GM12878 (cell line): ENCODE measurements around the gene LYPD8. TPM values are rescaled to one million over a fixed set of nuclear protein-coding genes. Genes with fewer than 3 reads are reported as not detected.

Experiments used
- ATAC-seq: fragments of 200-7000 bp; cut with Tn5 transposase; 3 replicates; pipeline ENCODE4 v1.9.1; 2020; ENCODE audit warnings: mild to moderate bottlenecking, moderate library complexity
- BruUV-seq: library from RNA; stranded (reverse); fragments of 400-500 nt; replicated peaks from 2 replicates; lab custom pipeline; 2021; lab: Mats Ljungman, UMichigan
- CTCF ChIA-PET: fragments of 300-600 bp; sonication (Branson Sonifier 250); formaldehyde crosslinking; extraction: SDS; loops from one replicate; lab custom pipeline; 2021; ENCODE audit warnings: inconsistent platforms; lab: Yijun Ruan, JAX
- POLR2A ChIA-PET: fragments of 350-600 bp; formaldehyde crosslinking; extraction: SDS; loops from one replicate; lab custom pipeline; 2021; ENCODE audit warnings: inconsistent platforms; lab: Charles Lee
- RAD21 ChIA-PET: fragments of 300-600 bp; sonication (Branson Sonifier 250); formaldehyde crosslinking; loops from one replicate; lab custom pipeline; 2023; ENCODE audit warnings: antibody characterized with exemption; ENCODE audit not compliant: unreplicated experiment; lab: Charles Lee
- SMC1A ChIA-PET: fragments of 300-600 bp; sonication (Branson Sonifier 250); formaldehyde crosslinking; loops from one replicate; lab custom pipeline; 2023; ENCODE audit not compliant: unreplicated experiment, uncharacterized antibody; lab: Charles Lee
- DNase-seq: peaks from one replicate; pipeline ENCODE4 v3.0.0-alpha.2; 2011; ENCODE audit warnings: low read depth, low spot score
- FAIRE-seq: peaks from 3 replicates; lab custom pipeline; 2011; peaks lifted over from hg19 to GRCh38; lab: Jason Lieb, UNC
- H2AFZ ChIP-seq: 2 replicates; pipeline ENCODE4 v1.6.0; 2011; ENCODE audit warnings: low read depth, low read length, control low read depth; ENCODE audit not compliant: control insufficient read depth
- H3K27ac ChIP-seq: 2 replicates; pipeline ENCODE4 v1.5.1; 2011; ENCODE audit warnings: control low read depth; ENCODE audit not compliant: control insufficient read depth, insufficient read depth
- H3K27me3 ChIP-seq, 2 experiments: replicated peaks in 1 of 2; 2 replicates each; pipeline versions ENCODE4 v1.6.0 to v1.6.1; 2011; ENCODE audit warnings: low read length in 1 of 2; ENCODE audit not compliant: control insufficient read depth in 2 of 2, insufficient read depth in 2 of 2
- H3K36me3 ChIP-seq, 2 experiments: 2 replicates each; pipeline ENCODE4 v1.5.1; 2011; ENCODE audit warnings: low read length in 1 of 2; ENCODE audit not compliant: control insufficient read depth in 2 of 2, insufficient read depth in 2 of 2
- H3K4me1 ChIP-seq: 2 replicates; pipeline ENCODE4 v1.6.1; 2011; ENCODE audit warnings: mild to moderate bottlenecking, low read length, moderate library complexity, mixed read lengths; ENCODE audit not compliant: control insufficient read depth, insufficient read depth
- H3K4me2 ChIP-seq: 2 replicates; pipeline ENCODE4 v1.6.0; 2011; ENCODE audit warnings: control low read depth; ENCODE audit not compliant: control insufficient read depth, insufficient read depth
- H3K4me3 ChIP-seq: fragments of 200-600 bp; sonication (generic); 2 replicates; pipeline ENCODE4 v1.5.1; 2016
- H3K79me2 ChIP-seq: 2 replicates; pipeline ENCODE4 v1.6.0; 2011; ENCODE audit warnings: low read length; ENCODE audit not compliant: control insufficient read depth, insufficient read depth
- H3K9ac ChIP-seq: 2 replicates; pipeline ENCODE4 v1.8.0; 2011; ENCODE audit warnings: low read length, control low read depth, mixed read lengths; ENCODE audit not compliant: control insufficient read depth, insufficient read depth
- H3K9me3 ChIP-seq: replicated peaks from 3 replicates; pipeline ENCODE4 v1.5.1; 2011; ENCODE audit warnings: mild to moderate bottlenecking, low read length; ENCODE audit not compliant: control insufficient read depth, insufficient read depth
- H4K20me1 ChIP-seq: 2 replicates; pipeline ENCODE4 v1.6.0; 2011; ENCODE audit not compliant: control insufficient read depth, insufficient read depth
- EGR1 ChIP-seq, 2 experiments: IDR thresholded peaks; 1 replicate in 1 of 2; 2 replicates in 1 of 2; pipeline ENCODE4 v1.6.1; 2011 to 2012; ENCODE audit warnings: low read depth in 2 of 2, low read length in 2 of 2, borderline replicate concordance in 1 of 2, mild to moderate bottlenecking in 1 of 2, moderate library complexity in 1 of 2
- FOXK2 ChIP-seq: fragments of 450-650 bp; IDR thresholded peaks from 2 replicates; pipeline ENCODE4 v1.6.1; 2017; ENCODE audit warnings: mild to moderate bottlenecking, moderate library complexity
- IKZF1 ChIP-seq: fragments of 450-650 bp; conservative IDR thresholded peaks from 2 replicates; pipeline ENCODE4 v1.6.1; 2017; ENCODE audit warnings: antibody characterized with exemption, mild to moderate bottlenecking
- IRF4 ChIP-seq: IDR thresholded peaks from 2 replicates; pipeline ENCODE4 v1.6.1; 2011; ENCODE audit warnings: low read depth, low read length
- JUND ChIP-seq: IDR thresholded peaks from 2 replicates; pipeline ENCODE4 v1.6.1; 2012; ENCODE audit warnings: low read depth, mild to moderate bottlenecking, low read length, improper control_type of control experiment, moderate library complexity
- MEF2B ChIP-seq: fragments of 450-650 bp; IDR thresholded peaks from 2 replicates; pipeline ENCODE4 v1.6.1; 2018; ENCODE audit warnings: mild to moderate bottlenecking, moderate library complexity; ENCODE audit not compliant: partially characterized antibody, poor library complexity, severe bottlenecking
- MTA3 ChIP-seq: IDR thresholded peaks from 2 replicates; pipeline ENCODE4 v1.6.1; 2012; ENCODE audit warnings: low read length, inconsistent platforms, borderline replicate concordance
- NR2C1 ChIP-seq: fragments of 450-650 bp; IDR thresholded peaks from 2 replicates; pipeline ENCODE4 v1.6.1; 2017; ENCODE audit warnings: antibody characterized with exemption, mild to moderate bottlenecking, moderate library complexity
- PAX8 ChIP-seq: fragments of 450-650 bp; IDR thresholded peaks from 2 replicates; pipeline ENCODE4 v1.6.1; 2017; ENCODE audit warnings: mild to moderate bottlenecking, moderate library complexity
- POLR2AphosphoS2 ChIP-seq: IDR thresholded peaks from 2 replicates; pipeline ENCODE4 v1.6.1; 2011; ENCODE audit warnings: low read depth, mild to moderate bottlenecking, low read length, improper control_type of control experiment, moderate library complexity
- RBBP5 ChIP-seq: fragments of 200-600 bp; sonication (generic); conservative IDR thresholded peaks from 2 replicates; pipeline ENCODE4 v1.6.1; 2016
- STAT1 ChIP-seq: fragments of 450-650 bp; conservative IDR thresholded peaks from 2 replicates; pipeline ENCODE4 v1.6.1; 2014; ENCODE audit warnings: antibody characterized with exemption, mild to moderate bottlenecking
- SUZ12 ChIP-seq: fragments of 200-600 bp; sonication (generic); IDR thresholded peaks from one replicate; pipeline ENCODE4 v1.6.1; 2018; ENCODE audit warnings: antibody characterized with exemption, mild to moderate bottlenecking; ENCODE audit not compliant: unreplicated experiment
- TCF3 ChIP-seq: IDR thresholded peaks from 2 replicates; pipeline ENCODE4 v1.6.1; 2012; ENCODE audit warnings: low read depth, mild to moderate bottlenecking, low read length, borderline replicate concordance; ENCODE audit not compliant: insufficient read depth
- ZZZ3 ChIP-seq: IDR thresholded peaks from 2 replicates; pipeline ENCODE4 v1.6.1; 2011; ENCODE audit warnings: low read depth; ENCODE audit not compliant: control insufficient read depth, insufficient read length
- WGBS: methylation state at CpG from one replicate; pipeline ENCODE4 v1.1.6; 2016; ENCODE audit warnings: low lambda C conversion rate; ENCODE audit not compliant: insufficient replicate concordance, insufficient coverage; ENCODE audit errors: missing lambda C conversion rate; 5-methylcytosine and 5-hydroxymethylcytosine counted together
- in situ Hi-C: fragments of 300-500 bp; cut with MboI; formaldehyde crosslinking; loops from 9 replicates; pipeline ENCODE4 v1.14.3; 2018; ENCODE audit warnings: mixed read lengths
- intact Hi-C: fragments of 100-400 bp; cut with micrococcal nuclease; formaldehyde crosslinking; loops from one replicate; pipeline ENCODE4 v1.14.2; 2022; ENCODE audit not compliant: unreplicated experiment
- polyA plus RNA-seq, 11 experiments: library from polyadenylated mRNA; depleted of rRNA in 4 of 11; unstranded in 6 of 11; stranded (reverse) in 5 of 11; fragments of >200 nt; fragmentation: Nextera tagmentation in 4 of 11; fragmentation: Illumina TruSeq in 1 of 11; extraction: Ambion mirVana in 4 of 11; extraction: Trizol in 1 of 11; gene quantifications; 1 replicate in 1 of 11; 2 replicates in 10 of 11; pipeline versions ENCODE4 v1.2.1 to v1.2.3, GENCODE V29; 2011 to 2016; ENCODE audit warnings: inconsistent platforms in 2 of 11, missing spikeins in 2 of 11, low read depth in 1 of 11
- total RNA-seq, 4 experiments: library from RNA; depleted of rRNA in 3 of 4; stranded (reverse); fragments of >200 nt in 3 of 4; fragmentation: Illumina TruSeq in 1 of 4; extraction: Trizol in 1 of 4; gene quantifications; 2 replicates each; pipeline versions ENCODE4 v1.2.1 to v1.2.3, GENCODE V29; 2013 to 2021
- TF ChIP-seq, protein P1 (sequence below): IDR thresholded peaks from 2 replicates; pipeline ENCODE4 v1.6.1; 2011; ENCODE audit warnings: borderline replicate concordance, low read depth, mild to moderate bottlenecking, moderate library complexity, low read length; ENCODE audit not compliant: insufficient read depth, poor library complexity, severe bottlenecking
- TF ChIP-seq, protein P2 (sequence below): IDR thresholded peaks from 2 replicates; pipeline ENCODE4 v1.6.1; 2012; ENCODE audit warnings: mild to moderate bottlenecking, low read depth, low read length
- TF ChIP-seq, protein P3 (sequence below): fragments of 450-650 bp; conservative IDR thresholded peaks from 2 replicates; pipeline ENCODE4 v1.6.1; 2017; ENCODE audit warnings: mild to moderate bottlenecking, moderate library complexity

The LYPD8 gene
- total and polyA plus RNA-seq, 10 of the 15 experiments (the other 5 are each of a cell fraction or from before 2014, with no cell fraction given): 0.13 to 0.40 (median 0.18) TPM; not detected in 7

DNA sequence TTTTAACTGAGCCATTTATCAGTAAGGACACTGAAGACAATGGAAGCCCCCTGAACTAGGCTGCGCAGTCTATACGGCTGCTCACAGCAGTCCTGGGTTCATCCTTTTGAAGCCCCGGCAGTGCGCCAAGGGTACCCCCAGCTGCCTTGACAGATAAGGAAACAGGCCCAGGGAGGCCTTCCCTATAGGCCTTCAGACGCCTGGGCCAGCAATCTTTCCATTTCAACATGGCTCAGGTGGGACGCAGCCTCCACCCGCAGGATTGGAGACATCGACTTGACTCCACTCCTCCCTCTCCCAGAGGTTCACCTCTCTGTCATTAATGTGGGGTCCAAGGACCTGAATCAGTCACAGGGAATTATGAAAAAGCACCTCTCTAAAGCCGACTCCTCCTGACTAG lies 2.8 kb upstream of the LYPD8 start:
- ChIA-PET RAD21 (no interaction called here), POLR2A (no interaction called here), CTCF (no interaction called here), SMC1A (no interaction called here)
- no peaks in the 10 kb centered on the region for H3K27me3 ChIP-seq
- no peak overlapping the region for H3K4me3 ChIP-seq
- H3K9ac ChIP-seq: no peak overlapping the region
- H3K79me2 ChIP-seq: no peaks in the 10 kb centered on the region
- H2AFZ ChIP-seq: no peak overlapping the region
- WGBS: 83% methylated on average over 9 of the region's 9 CpGs
- no peaks in the 10 kb centered on the region for H3K4me1 ChIP-seq
- no peaks in the 10 kb centered on the region for H4K20me1 ChIP-seq
- no peak overlapping the region for H3K27ac ChIP-seq
- TF ChIP-seq PAX8 (no peak), EGR1 (IDR thresholded peaks at IDR 0.05; ENCODE audit: borderline replicate concordance in 1 of 2, low read depth in 2 of 2, low read length in 2 of 2) (no peak), NR2C1 (no peak), MEF2B (no peak), SUZ12 (no peak), IKZF1 (no peak), RBBP5 (no peak), ZZZ3 (no peak), IRF4 (no peak), STAT1 (no peak), FOXK2 (no peak), POLR2AphosphoS2 (no peak), JUND (no peak), MTA3 (no peak), TCF3 (no peak)
- TF ChIP-seq, protein P1, sequence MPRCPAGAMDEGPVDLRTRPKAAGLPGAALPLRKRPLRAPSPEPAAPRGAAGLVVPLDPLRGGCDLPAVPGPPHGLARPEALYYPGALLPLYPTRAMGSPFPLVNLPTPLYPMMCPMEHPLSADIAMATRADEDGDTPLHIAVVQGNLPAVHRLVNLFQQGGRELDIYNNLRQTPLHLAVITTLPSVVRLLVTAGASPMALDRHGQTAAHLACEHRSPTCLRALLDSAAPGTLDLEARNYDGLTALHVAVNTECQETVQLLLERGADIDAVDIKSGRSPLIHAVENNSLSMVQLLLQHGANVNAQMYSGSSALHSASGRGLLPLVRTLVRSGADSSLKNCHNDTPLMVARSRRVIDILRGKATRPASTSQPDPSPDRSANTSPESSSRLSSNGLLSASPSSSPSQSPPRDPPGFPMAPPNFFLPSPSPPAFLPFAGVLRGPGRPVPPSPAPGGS: no peak
- TF ChIP-seq, protein P2, sequence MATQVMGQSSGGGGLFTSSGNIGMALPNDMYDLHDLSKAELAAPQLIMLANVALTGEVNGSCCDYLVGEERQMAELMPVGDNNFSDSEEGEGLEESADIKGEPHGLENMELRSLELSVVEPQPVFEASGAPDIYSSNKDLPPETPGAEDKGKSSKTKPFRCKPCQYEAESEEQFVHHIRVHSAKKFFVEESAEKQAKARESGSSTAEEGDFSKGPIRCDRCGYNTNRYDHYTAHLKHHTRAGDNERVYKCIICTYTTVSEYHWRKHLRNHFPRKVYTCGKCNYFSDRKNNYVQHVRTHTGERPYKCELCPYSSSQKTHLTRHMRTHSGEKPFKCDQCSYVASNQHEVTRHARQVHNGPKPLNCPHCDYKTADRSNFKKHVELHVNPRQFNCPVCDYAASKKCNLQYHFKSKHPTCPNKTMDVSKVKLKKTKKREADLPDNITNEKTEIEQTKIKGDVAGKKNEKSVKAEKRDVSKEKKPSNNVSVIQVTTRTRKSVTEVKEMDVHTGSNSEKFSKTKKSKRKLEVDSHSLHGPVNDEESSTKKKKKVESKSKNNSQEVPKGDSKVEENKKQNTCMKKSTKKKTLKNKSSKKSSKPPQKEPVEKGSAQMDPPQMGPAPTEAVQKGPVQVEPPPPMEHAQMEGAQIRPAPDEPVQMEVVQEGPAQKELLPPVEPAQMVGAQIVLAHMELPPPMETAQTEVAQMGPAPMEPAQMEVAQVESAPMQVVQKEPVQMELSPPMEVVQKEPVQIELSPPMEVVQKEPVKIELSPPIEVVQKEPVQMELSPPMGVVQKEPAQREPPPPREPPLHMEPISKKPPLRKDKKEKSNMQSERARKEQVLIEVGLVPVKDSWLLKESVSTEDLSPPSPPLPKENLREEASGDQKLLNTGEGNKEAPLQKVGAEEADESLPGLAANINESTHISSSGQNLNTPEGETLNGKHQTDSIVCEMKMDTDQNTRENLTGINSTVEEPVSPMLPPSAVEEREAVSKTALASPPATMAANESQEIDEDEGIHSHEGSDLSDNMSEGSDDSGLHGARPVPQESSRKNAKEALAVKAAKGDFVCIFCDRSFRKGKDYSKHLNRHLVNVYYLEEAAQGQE: no peak
- TF ChIP-seq, protein P3, sequence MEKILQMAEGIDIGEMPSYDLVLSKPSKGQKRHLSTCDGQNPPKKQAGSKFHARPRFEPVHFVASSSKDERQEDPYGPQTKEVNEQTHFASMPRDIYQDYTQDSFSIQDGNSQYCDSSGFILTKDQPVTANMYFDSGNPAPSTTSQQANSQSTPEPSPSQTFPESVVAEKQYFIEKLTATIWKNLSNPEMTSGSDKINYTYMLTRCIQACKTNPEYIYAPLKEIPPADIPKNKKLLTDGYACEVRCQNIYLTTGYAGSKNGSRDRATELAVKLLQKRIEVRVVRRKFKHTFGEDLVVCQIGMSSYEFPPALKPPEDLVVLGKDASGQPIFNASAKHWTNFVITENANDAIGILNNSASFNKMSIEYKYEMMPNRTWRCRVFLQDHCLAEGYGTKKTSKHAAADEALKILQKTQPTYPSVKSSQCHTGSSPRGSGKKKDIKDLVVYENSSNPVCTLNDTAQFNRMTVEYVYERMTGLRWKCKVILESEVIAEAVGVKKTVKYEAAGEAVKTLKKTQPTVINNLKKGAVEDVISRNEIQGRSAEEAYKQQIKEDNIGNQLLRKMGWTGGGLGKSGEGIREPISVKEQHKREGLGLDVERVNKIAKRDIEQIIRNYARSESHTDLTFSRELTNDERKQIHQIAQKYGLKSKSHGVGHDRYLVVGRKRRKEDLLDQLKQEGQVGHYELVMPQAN: no peak
- DNase-seq: no peak
- no peak for FAIRE-seq
- H3K4me2 ChIP-seq: no peak overlapping the region
- intact Hi-C loops (loop anchor here (5.0 kb wide), 1 partner anchor 34 kb away; no protein-coding TSS in a partner anchor), in situ Hi-C loops (no loop called here)
- no peaks in the 10 kb centered on the region for H3K9me3 ChIP-seq
- BruUV-seq: no TSS peak
- H3K36me3 ChIP-seq: no peaks in the 10 kb centered on the region
- no peak for ATAC-seq
